Fibroblast of lung (primary cell): ENCODE measurements around the gene USF3. TPM values are rescaled to one million over a fixed set of nuclear protein-coding genes. Genes with fewer than 3 reads are reported as not detected.
"Not testable (repeated sequence)": the region's sequence is repeated elsewhere in the genome, so short reads cannot be mapped to it uniquely, and the experiment has no call there.

Experiments
- DNase-seq, 2 donors: peaks; one replicate each; pipeline versions ENCODE4 v3.0.0 to v3.0.0-alpha.2; 2010; ENCODE audit warnings: low read depth in 2 of 2
- H2AFZ ChIP-seq: 2 replicates; pipeline ENCODE4 v1.5.1; 2012; ENCODE audit warnings: low read length, control low read depth, inconsistent platforms
- H3K27ac ChIP-seq: 2 replicates; pipeline ENCODE4 v1.5.1; 2011; ENCODE audit warnings: low read length, control low read depth; ENCODE audit not compliant: insufficient read depth
- H3K27me3 ChIP-seq: 2 replicates; pipeline ENCODE4 v1.5.1; 2011; ENCODE audit warnings: mild to moderate bottlenecking, low read length; ENCODE audit not compliant: control insufficient read depth, insufficient read depth
- H3K36me3 ChIP-seq: 2 replicates; pipeline ENCODE4 v1.5.1; 2011; ENCODE audit warnings: low read length; ENCODE audit not compliant: control insufficient read depth, insufficient read depth
- H3K4me1 ChIP-seq: 2 replicates; pipeline ENCODE4 v1.5.1; 2011; ENCODE audit warnings: low read length; ENCODE audit not compliant: control insufficient read depth, insufficient read depth; ENCODE audit errors: extremely low read depth
- H3K4me2 ChIP-seq: 2 replicates; pipeline ENCODE4 v1.5.1; 2011; ENCODE audit warnings: low read length, control low read depth; ENCODE audit not compliant: insufficient read depth; ENCODE audit errors: extremely low read depth
- H3K4me3 ChIP-seq, 4 experiments: fragments of 200-600 bp in 1 of 4; sonication (generic) in 1 of 4; replicated peaks in 1 of 4; 2 replicates each; pipeline ENCODE4 v1.5.1; 2011 to 2016; ENCODE audit warnings: low read length in 4 of 4, low read depth in 3 of 4, mild to moderate bottlenecking in 3 of 4, control low read depth in 2 of 4, inconsistent platforms in 1 of 4, mixed read lengths in 1 of 4; ENCODE audit not compliant: insufficient read depth in 1 of 4; ENCODE audit errors: control extremely low read depth in 1 of 4
- H3K79me2 ChIP-seq: 2 replicates; pipeline ENCODE4 v1.5.1; 2012; ENCODE audit warnings: mild to moderate bottlenecking, low read length, inconsistent platforms; ENCODE audit not compliant: control insufficient read depth, insufficient read depth
- H3K9ac ChIP-seq: 2 replicates; pipeline ENCODE4 v1.5.1; 2011; ENCODE audit warnings: mild to moderate bottlenecking, low read length, control low read depth; ENCODE audit not compliant: insufficient read depth
- H3K9me3 ChIP-seq: 2 replicates; pipeline ENCODE4 v1.5.1; 2012; ENCODE audit warnings: low read depth, low read length; ENCODE audit not compliant: control insufficient read depth, insufficient read depth
- H4K20me1 ChIP-seq: 2 replicates; pipeline ENCODE4 v1.5.1; 2011; ENCODE audit warnings: low read length; ENCODE audit not compliant: control insufficient read depth, insufficient read depth; ENCODE audit errors: extremely low read depth
- CTCF ChIP-seq, 2 donors: IDR thresholded peaks in 1 of 2; conservative IDR thresholded peaks in 1 of 2; 1 replicate in 1 of 2; 2 replicates in 1 of 2; pipeline ENCODE4 v1.5.1; 2011 to 2012; ENCODE audit warnings: low read length in 2 of 2, control low read depth in 1 of 2, inconsistent platforms in 1 of 2, low read depth in 1 of 2, mild to moderate bottlenecking in 1 of 2
- EZH2 ChIP-seq: IDR thresholded peaks from 2 replicates; pipeline ENCODE4 v1.5.1; 2012; ENCODE audit warnings: low read length, control low read depth, mild to moderate bottlenecking; ENCODE audit errors: missing control alignments
- polyA plus RNA-seq, 2 donors: library from polyadenylated mRNA; depleted of rRNA in 1 of 2; stranded (reverse) in 1 of 2; unstranded in 1 of 2; fragments of >200 nt; gene quantifications; 2 replicates each; pipeline ENCODE4 v1.2.1, GENCODE V29; 2011 to 2012; ENCODE audit warnings: missing spikeins in 1 of 2
- total RNA-seq: library from RNA; depleted of rRNA; stranded (reverse); fragments of >200 nt; gene quantifications from 2 replicates; pipeline ENCODE4 v1.2.1, GENCODE V29; 2014

The USF3 gene
- total and polyA plus RNA-seq, 2 donors (not counting 1 experiment from before 2014, with no cell fraction given) = 8.9 to 15.8 TPM

GRCh38 chr3:113637756-113638155 is 58.7 kb downstream of the USF3 start:
- H3K27me3 ChIP-seq = no peaks in the 10 kb centered on the region
- no peaks in the 10 kb centered on the region for H3K9me3 ChIP-seq
- H3K4me1 ChIP-seq = no peaks in the 10 kb centered on the region
- H4K20me1 ChIP-seq = no peaks in the 10 kb centered on the region
- H3K4me3 ChIP-seq = no peak overlapping the region
- H3K4me2 ChIP-seq = no peak overlapping the region
- no peak for DNase-seq
- no peak overlapping the region for H3K9ac ChIP-seq
- H3K27ac ChIP-seq = no peak overlapping the region
- H3K36me3 ChIP-seq = no peaks in the 10 kb centered on the region
- no peaks in the 10 kb centered on the region for H3K79me2 ChIP-seq
- H2AFZ ChIP-seq = no peak overlapping the region
- TF ChIP-seq CTCF (conservative IDR thresholded peaks at IDR 0.05 in 1 of 2, IDR thresholded peaks at IDR 0.05 in 1 of 2; ENCODE audit: low read depth in 1 of 2, low read length in 2 of 2) (no peak), EZH2 (no peak)

GRCh38 chr3:113636034-113636433 is 60.4 kb downstream of the USF3 start:
- H3K4me1 ChIP-seq, H3K9me3 ChIP-seq, H3K36me3 ChIP-seq, H2AFZ ChIP-seq, H3K4me3 ChIP-seq, DNase-seq, H3K4me2 ChIP-seq, H3K27ac ChIP-seq, H3K9ac ChIP-seq, H4K20me1 ChIP-seq, H3K79me2 ChIP-seq, H3K27me3 ChIP-seq: not testable (repeated sequence)

- Histone ChIP-seq H2AFZ (no peak overlapping the region), H4K20me1 (no peaks in the 10 kb centered on the region), H3K79me2 (no peaks in the 10 kb centered on the region), H3K27ac (no peak overlapping the region), H3K4me2 (no peak overlapping the region), H3K9me3 (no peaks in the 10 kb centered on the region), H3K36me3 (no peaks in the 10 kb centered on the region), H3K4me3 (no peak overlapping the region), H3K4me1 (no peaks in the 10 kb centered on the region), H3K9ac (no peak overlapping the region), H3K27me3 (peaks cover 8% of the 10 kb centered on the region)
- peak in 1 of 2 donors; percentile 21 for DNase-seq
- TF ChIP-seq EZH2 (no peak), CTCF (conservative IDR thresholded peaks at IDR 0.05 in 1 of 2, IDR thresholded peaks at IDR 0.05 in 1 of 2; ENCODE audit: low read depth in 1 of 2, low read length in 2 of 2) (no peak)
Measured at GRCh38 chr3:113634782-113635474, 61.5 kb downstream of the USF3 start.
